PC-9 (cell line): ENCODE results near the gene INSM2. TPM values are rescaled to one million over a fixed set of nuclear protein-coding genes. Genes with fewer than 3 reads are reported as not detected.

Experiments
- BruUV-seq: library from RNA; stranded (reverse); fragments of 400-500 nt; replicated peaks from 2 replicates; lab custom pipeline; 2021; lab: Mats Ljungman, UMichigan
- CTCF ChIA-PET: fragments of 300-600 bp; sonication (Branson Sonifier 250); formaldehyde crosslinking; loops from one replicate; lab custom pipeline; 2022; ENCODE audit warnings: antibody characterized with exemption; lab: Charles Lee
- POLR2A ChIA-PET: fragments of 300-600 bp; sonication (Branson Sonifier 250); formaldehyde crosslinking; loops from one replicate; lab custom pipeline; 2022; ENCODE audit warnings: antibody characterized with exemption; ENCODE audit not compliant: unreplicated experiment; lab: Charles Lee
- DNase-seq, 2 experiments: peaks; one replicate each; pipeline versions ENCODE4 v3.0.0 to v3.0.0-alpha.2; 2015 to 2022; ENCODE audit warnings: mixed read lengths in 1 of 2
- H2AFZ ChIP-seq: fragments of 200-600 bp; sonication (generic); 2 replicates; pipeline ENCODE4 v1.8.1; 2017; ENCODE audit warnings: antibody characterized with exemption
- H3F3A ChIP-seq: fragments of 200-600 bp; sonication (generic); 2 replicates; pipeline ENCODE4 v1.8.1; 2017; ENCODE audit warnings: antibody characterized with exemption, mild to moderate bottlenecking, low read depth; ENCODE audit not compliant: insufficient read depth
- H3K27ac ChIP-seq: fragments of 200-600 bp; sonication (generic); 2 replicates; pipeline ENCODE4 v1.6.1; 2016; ENCODE audit warnings: mixed run types
- H3K27me3 ChIP-seq: fragments of 200-600 bp; sonication (generic); 2 replicates; pipeline ENCODE4 v1.6.1; 2016; ENCODE audit warnings: low read depth, mixed run types; ENCODE audit not compliant: insufficient read depth
- H3K36me3 ChIP-seq: fragments of 200-600 bp; sonication (generic); 2 replicates; pipeline ENCODE4 v1.6.1; 2016; ENCODE audit warnings: low read depth, mixed run types
- H3K4me1 ChIP-seq: fragments of 200-600 bp; sonication (generic); replicated peaks from 2 replicates; pipeline ENCODE4 v1.6.1; 2016; ENCODE audit warnings: mixed run types; ENCODE audit not compliant: insufficient read depth
- H3K4me2 ChIP-seq: fragments of 200-600 bp; sonication (generic); 2 replicates; pipeline ENCODE4 v1.6.1; 2017; ENCODE audit warnings: mixed run types
- H3K4me3 ChIP-seq: fragments of 200-600 bp; sonication (generic); 2 replicates; pipeline ENCODE4 v1.6.1; 2016; ENCODE audit warnings: mixed run types
- H3K79me2 ChIP-seq: fragments of 200-600 bp; sonication (generic); 2 replicates; pipeline ENCODE4 v1.6.1; 2017; ENCODE audit warnings: low read depth, mixed run types
- H3K9me2 ChIP-seq: fragments of 200-600 bp; sonication (generic); 2 replicates; pipeline ENCODE4 v1.8.1; 2017; ENCODE audit warnings: mild to moderate bottlenecking; ENCODE audit not compliant: insufficient read depth
- H3K9me3 ChIP-seq: fragments of 200-600 bp; sonication (generic); 2 replicates; pipeline ENCODE4 v1.8.1; 2016; ENCODE audit warnings: low read depth; ENCODE audit not compliant: insufficient read depth
- H4K20me1 ChIP-seq: fragments of 200-600 bp; sonication (generic); 2 replicates; pipeline ENCODE4 v1.8.1; 2017; ENCODE audit not compliant: insufficient read depth
- EZH2 ChIP-seq: fragments of 200-600 bp; sonication (generic); IDR thresholded peaks from 2 replicates; pipeline ENCODE4 v1.8.0; 2017; ENCODE audit warnings: antibody characterized with exemption, low read depth
- intact Hi-C: fragments of 100-400 bp; cut with micrococcal nuclease; formaldehyde crosslinking; loops from one replicate; pipeline ENCODE4 v1.10.0; 2022; ENCODE audit not compliant: unreplicated experiment
- total RNA-seq: library from RNA; stranded (reverse); gene quantifications from 2 replicates; pipeline ENCODE4 v1.2.3, GENCODE V29; 2021
- TF ChIP-seq, protein P1 (sequence below): fragments of 200-600 bp; sonication (generic); conservative IDR thresholded peaks from 2 replicates; pipeline ENCODE4 v1.6.1; 2017; ENCODE audit warnings: mixed run types, antibody characterized with exemption, mild to moderate bottlenecking, moderate library complexity

Gene INSM2
- total RNA-seq, 1 experiment from 2014 or later = not detected

DNA sequence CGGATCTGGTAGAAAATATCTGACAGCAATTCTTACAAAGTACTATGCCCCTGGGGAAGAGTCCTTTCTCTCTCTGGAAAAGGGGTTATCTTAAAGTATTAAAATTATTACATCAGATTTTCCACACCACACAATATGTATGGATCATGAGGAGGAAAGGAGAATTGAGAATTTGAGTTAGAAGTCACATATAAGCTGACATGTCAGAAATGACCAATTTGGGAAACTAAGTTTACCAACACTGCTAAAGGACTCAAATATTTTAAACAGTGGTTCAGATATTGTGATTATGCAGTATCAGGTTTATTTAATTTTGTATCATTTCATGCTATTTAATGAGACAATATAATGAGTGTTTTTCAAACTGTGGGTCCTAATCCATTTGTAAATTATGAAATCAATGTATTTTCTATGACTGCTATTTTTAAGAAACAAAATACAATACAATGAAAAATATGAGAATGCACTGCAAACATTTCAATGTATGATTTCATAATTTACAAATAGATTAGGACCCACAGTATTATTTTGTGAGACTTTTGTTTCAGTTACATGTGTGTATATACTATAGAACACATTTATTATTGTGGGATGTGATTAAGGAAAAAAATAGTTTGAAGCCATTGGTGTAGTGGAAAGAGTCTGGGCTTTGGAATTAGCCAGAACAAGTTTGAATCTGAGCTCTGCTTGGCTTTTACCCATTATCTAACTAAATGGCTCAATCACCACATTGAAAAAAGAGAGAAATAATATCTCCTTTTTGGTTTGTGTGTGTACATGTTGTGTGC, 1.8 kb upstream of the INSM2 start:
- Histone ChIP-seq H3K4me1 (no peaks in the 10 kb centered on the region), H4K20me1 (no peaks in the 10 kb centered on the region), H3K4me3 (no peak overlapping the region), H2AFZ (no peak overlapping the region), H3F3A (no peaks in the 10 kb centered on the region), H3K4me2 (no peak overlapping the region), H3K9me3 (no peaks in the 10 kb centered on the region), H3K79me2 (no peaks in the 10 kb centered on the region), H3K27ac (no peak overlapping the region), H3K36me3 (no peaks in the 10 kb centered on the region), H3K27me3 (0 out of 2 replicates have a peak, but pooled peaks cover 3% of the 10 kb centered on the region), H3K9me2 (no peaks in the 10 kb centered on the region)
- intact Hi-C loops = no loop called here
- DNase-seq = no peak
- ChIA-PET CTCF (no interaction called here), POLR2A (no interaction called here)
- no TSS peak for BruUV-seq
- TF ChIP-seq, protein P1, sequence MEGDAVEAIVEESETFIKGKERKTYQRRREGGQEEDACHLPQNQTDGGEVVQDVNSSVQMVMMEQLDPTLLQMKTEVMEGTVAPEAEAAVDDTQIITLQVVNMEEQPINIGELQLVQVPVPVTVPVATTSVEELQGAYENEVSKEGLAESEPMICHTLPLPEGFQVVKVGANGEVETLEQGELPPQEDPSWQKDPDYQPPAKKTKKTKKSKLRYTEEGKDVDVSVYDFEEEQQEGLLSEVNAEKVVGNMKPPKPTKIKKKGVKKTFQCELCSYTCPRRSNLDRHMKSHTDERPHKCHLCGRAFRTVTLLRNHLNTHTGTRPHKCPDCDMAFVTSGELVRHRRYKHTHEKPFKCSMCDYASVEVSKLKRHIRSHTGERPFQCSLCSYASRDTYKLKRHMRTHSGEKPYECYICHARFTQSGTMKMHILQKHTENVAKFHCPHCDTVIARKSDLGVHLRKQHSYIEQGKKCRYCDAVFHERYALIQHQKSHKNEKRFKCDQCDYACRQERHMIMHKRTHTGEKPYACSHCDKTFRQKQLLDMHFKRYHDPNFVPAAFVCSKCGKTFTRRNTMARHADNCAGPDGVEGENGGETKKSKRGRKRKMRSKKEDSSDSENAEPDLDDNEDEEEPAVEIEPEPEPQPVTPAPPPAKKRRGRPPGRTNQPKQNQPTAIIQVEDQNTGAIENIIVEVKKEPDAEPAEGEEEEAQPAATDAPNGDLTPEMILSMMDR = no peak
- TF ChIP-seq EZH2 = no peak

DNA sequence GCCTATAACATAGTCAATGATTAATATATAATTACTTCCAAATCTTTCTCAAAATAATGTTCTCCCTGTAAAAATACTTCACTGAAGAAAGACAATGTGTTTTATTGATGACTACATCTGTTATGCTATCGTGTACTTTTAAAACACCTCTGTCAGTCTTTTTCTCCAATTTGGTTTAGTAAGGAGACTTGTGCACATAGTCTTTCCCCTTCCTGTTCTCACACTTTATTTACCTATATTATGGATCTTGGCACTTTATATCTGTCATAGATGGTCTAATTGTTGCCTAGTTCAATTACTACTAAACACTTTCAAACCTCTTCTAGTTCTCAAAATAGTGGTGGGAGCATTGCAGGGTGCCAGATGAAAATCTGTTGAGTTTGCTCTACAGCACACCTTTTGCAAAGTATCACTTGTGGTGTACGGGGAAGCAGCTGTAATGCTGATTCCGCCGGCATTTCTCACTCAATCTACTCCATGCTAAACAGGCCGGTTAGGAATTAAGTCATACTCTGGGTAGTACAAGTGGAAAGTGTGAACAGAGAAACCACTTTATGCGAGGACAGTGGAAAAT, 1.1 kb upstream of the INSM2 start:
- Histone ChIP-seq H4K20me1 (no peaks in the 10 kb centered on the region), H2AFZ (peak overlapping the region; percentile 81), H3F3A (no peaks in the 10 kb centered on the region), H3K27me3 (0 out of 2 replicates have a peak, but pooled peaks cover 3% of the 10 kb centered on the region), H3K9me3 (no peaks in the 10 kb centered on the region), H3K27ac (no peak overlapping the region), H3K79me2 (no peaks in the 10 kb centered on the region), H3K4me1 (no peaks in the 10 kb centered on the region), H3K36me3 (no peaks in the 10 kb centered on the region), H3K4me2 (peak overlapping the region; percentile 78), H3K9me2 (no peaks in the 10 kb centered on the region), H3K4me3 (peak overlapping the region; percentile 70)
- BruUV-seq = no TSS peak
- CTCF ChIA-PET = no interaction called here
- POLR2A ChIA-PET = no interaction called here
- DNase-seq = peak in 1 of 2 experiments; percentile 0
- no peak for TF ChIP-seq EZH2
- TF ChIP-seq, protein P1 = no peak
- intact Hi-C loops = no loop called here

DNA sequence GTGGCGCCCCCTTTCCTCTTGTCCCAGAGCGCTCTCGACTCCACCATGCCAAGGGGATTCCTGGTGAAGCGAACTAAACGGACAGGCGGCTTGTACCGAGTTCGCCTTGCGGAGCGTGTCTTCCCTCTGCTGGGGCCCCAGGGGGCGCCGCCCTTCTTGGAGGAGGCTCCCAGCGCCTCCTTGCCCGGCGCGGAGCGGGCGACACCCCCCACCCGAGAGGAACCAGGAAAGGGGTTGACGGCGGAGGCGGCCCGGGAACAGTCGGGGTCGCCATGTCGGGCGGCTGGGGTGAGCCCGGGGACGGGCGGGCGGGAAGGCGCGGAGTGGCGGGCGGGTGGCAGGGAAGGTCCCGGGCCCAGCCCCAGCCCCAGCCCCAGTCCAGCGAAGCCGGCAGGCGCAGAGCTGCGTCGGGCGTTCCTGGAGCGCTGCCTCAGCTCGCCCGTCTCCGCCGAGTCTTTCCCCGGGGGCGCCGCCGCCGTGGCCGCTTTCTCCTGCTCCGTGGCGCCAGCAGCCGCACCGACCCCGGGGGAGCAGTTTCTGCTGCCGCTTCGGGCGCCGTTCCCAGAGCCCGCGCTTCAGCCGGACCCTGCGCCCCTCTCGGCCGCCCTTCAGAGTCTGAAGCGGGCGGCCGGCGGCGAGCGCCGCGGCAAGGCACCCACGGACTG, 376 bp downstream of the INSM2 start:
- H4K20me1 ChIP-seq = no peaks in the 10 kb centered on the region
- no peaks in the 10 kb centered on the region for H3K9me3 ChIP-seq
- H3K9me2 ChIP-seq = no peaks in the 10 kb centered on the region
- CTCF ChIA-PET = no interaction called here
- H3K27ac ChIP-seq = no peak overlapping the region
- POLR2A ChIA-PET = no interaction called here
- H3F3A ChIP-seq = no peaks in the 10 kb centered on the region
- peak overlapping the region; percentile 70 for H3K4me3 ChIP-seq
- intact Hi-C loops = no loop called here
- peak overlapping the region; percentile 78 for H3K4me2 ChIP-seq
- no peaks in the 10 kb centered on the region for H3K79me2 ChIP-seq
- no peak for DNase-seq
- no TSS peak for BruUV-seq
- H3K36me3 ChIP-seq = no peaks in the 10 kb centered on the region
- H3K27me3 ChIP-seq = 0 out of 2 replicates have a peak, but pooled peaks cover 3% of the 10 kb centered on the region
- peak overlapping the region; percentile 81 for H2AFZ ChIP-seq
- H3K4me1 ChIP-seq = no peaks in the 10 kb centered on the region
- TF ChIP-seq, protein P1 = no peak
- TF ChIP-seq EZH2 = no peak
